Limb (tissue), 2 donors: Measurements from ENCODE around the gene DSTYK.

ENCODE experiments used
- DNase-seq, 2 donors: peaks; one replicate each; pipeline ENCODE4 v3.0.0-alpha.2; 2016; ENCODE audit errors: extremely low spot score in 2 of 2

DSTYK gene, protein sequence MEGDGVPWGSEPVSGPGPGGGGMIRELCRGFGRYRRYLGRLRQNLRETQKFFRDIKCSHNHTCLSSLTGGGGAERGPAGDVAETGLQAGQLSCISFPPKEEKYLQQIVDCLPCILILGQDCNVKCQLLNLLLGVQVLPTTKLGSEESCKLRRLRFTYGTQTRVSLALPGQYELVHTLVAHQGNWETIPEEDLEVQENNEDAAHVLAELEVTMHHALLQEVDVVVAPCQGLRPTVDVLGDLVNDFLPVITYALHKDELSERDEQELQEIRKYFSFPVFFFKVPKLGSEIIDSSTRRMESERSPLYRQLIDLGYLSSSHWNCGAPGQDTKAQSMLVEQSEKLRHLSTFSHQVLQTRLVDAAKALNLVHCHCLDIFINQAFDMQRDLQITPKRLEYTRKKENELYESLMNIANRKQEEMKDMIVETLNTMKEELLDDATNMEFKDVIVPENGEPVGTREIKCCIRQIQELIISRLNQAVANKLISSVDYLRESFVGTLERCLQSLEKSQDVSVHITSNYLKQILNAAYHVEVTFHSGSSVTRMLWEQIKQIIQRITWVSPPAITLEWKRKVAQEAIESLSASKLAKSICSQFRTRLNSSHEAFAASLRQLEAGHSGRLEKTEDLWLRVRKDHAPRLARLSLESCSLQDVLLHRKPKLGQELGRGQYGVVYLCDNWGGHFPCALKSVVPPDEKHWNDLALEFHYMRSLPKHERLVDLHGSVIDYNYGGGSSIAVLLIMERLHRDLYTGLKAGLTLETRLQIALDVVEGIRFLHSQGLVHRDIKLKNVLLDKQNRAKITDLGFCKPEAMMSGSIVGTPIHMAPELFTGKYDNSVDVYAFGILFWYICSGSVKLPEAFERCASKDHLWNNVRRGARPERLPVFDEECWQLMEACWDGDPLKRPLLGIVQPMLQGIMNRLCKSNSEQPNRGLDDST

GRCh38 chr1:205211169-205211838 is at the start of gene DSTYK:
Gene DSTYK, minus strand, starts transcription at chr1:205211702. Its CDS starts 167 bp downstream, at chr1:205211535.
- peak; percentile 95 to 96 for DNase-seq

- no peak for DNase-seq
Observed at GRCh38 chr1:205259998-205260397, 48.5 kb upstream of the DSTYK start.

DNA sequence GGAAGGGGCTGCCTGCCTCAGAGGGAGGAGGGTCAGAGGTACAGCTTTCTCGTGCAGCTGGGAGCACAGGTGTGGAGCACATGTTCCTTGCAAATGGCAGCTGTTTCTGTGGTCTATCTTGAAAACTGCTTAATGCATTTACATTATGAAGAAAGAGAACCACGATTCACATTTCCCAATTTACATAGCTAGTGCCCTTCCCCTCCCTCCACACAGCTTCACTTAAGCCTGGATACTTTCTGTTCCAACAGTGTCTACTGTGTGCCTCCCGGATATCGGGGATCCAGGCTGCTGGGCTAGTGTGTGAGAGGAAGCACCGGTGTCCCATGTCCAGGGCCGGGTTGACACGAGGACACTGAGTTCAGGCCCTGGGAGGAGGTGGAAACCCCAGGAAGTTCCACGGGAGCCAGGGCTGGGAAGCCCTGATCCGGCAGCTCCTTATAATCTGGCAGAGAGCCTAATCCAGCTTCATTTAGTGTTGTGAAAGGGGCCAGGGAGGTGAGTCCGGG is 47.9 kb upstream of the DSTYK start:
- DNase-seq, result no peak

- no peak for DNase-seq
Observed at GRCh38 chr1:205258719-205259118, 47.2 kb upstream of the DSTYK start.

DNA sequence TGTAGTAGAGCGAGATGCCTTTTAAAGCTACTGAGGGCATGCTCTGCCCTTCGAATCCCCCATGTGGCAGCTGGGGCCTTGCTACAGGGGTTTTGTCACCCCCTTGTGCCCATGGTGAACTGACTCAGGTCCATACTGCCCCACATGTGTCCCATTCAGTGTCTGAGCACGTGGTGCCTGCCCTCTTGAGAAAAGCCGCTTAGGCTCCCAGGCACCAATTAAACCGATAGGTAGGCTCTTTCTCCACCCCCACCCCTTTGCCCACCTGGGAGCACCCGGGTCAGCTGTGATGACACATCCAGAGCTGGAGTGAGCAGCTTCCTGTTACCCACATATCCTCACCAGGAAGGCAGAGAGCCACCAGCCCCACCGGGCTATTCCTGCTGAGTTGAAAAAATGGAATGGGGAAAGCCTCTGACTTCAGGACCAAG is 46.8 kb upstream of the DSTYK start:
- no peak for DNase-seq

- DNase-seq, result no peak
Observed at GRCh38 chr1:205257735-205258134, 46.2 kb upstream of the DSTYK start.

GRCh38 chr1:205256951-205257625 is 45.6 kb upstream of the DSTYK start:
- DNase-seq, result no peak

- DNase-seq, result peak; percentile 81 to 93
Observed at GRCh38 chr1:205255941-205256780, 44.7 kb upstream of the DSTYK start.

- DNase-seq, result no peak
Observed at GRCh38 chr1:205251576-205251975, 40.1 kb upstream of the DSTYK start.

DNA sequence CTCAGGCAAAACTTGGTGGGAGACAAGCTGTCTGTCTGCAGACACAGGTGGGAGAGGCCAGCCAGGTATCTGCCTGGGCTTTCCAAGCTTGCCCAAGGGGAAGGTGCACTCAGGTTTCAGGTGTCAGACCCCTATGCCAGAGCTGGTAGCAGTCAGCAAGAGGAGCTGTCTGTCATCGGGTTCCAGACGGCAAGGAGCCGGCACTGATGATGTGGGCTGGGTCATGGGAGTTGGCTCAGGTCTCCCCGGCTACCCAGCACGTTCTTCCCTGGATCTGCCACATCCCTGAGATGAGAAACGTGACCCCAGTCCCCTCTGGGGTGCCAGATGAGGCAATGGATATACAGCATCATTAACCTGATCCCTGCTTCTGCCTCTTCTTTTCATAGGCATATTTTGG is 39.2 kb upstream of the DSTYK start:
- DNase-seq, result no peak

GRCh38 chr1:205249651-205250050 is 38.1 kb upstream of the DSTYK start:
- no peak for DNase-seq

GRCh38 chr1:205248793-205249601 is 37.5 kb upstream of the DSTYK start:
- peak in 1 of 2 donors; percentile 81 for DNase-seq

DNA sequence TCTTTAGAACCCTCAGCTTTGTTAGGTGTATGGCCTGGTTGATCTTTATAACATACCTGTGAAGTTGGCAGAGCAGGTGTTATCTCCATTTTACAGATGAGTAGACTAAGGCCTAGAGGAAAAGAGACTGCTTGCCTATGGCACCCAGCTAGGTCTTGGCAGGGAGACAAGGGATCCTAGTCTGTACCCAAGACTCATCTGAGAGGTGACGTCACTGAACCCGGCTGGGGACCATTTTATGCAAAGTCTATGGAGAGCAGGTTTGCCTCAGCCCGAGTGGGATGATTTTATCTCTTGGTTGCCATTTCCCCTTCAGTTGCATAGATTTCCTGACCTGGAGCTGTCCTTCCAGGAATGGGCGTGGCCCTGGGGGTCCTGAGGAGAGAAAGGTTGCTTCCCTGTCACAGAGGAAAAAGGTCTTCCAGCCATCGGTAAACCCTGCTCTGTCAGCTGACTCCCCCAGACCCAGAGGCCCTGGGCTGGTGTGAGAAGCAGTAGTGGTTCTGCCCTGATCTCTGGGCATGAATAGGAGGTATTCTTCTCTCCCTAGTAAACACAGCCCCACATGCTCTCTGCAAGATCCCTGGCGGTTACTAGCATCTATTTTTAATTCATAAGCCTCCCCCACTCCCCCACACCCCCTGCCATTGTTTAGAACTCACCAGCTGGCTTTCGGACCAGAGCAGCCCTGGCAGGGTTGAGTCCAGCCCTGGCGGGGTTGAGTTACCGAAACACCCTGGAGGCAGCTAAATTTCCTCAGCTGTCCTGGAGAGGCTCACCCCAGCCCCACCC is 35.8 kb upstream of the DSTYK start:
- DNase-seq, result peak; percentile 45 to 58

DNA sequence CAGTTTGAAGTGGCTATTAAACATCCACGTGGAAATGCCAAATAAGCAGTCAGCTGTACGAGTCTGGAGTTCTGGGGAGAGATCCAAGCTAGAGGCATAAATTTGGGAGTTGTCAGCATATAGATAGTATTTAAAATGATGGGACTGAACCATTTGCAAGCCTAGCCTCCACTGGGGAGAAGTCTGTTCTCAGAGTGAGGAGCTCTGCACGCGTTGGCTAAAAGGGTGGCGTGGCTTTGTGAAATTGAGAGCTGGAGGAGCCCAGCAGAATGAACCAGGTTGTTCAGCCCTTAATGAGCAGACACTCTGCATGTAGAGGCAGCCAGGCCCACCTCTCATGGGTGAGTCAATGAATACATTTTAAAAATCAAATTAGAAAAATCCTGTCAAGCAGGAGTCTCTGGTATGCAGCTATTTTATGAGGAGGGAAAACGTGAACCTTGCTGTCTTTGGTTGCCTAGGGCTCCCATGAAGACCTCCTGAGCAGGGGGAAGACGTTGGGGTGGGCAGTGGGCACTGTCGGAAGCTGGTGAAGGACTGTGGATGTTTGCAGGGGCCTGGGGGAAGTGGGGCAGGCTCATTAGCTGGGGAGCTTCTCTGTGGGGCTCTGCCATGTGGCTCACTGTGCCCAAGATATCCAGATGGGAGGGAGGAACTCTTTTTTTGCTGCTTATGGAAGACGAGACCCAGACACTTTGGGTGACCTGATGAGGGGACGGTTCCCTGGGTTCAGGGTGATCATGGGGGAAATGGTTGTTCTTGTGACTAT is 35.0 kb upstream of the DSTYK start:
- no peak for DNase-seq

- DNase-seq, result no peak
Observed at GRCh38 chr1:205245096-205245495, 33.6 kb upstream of the DSTYK start.

GRCh38 chr1:205244384-205244783 is 32.9 kb upstream of the DSTYK start:
- DNase-seq, result no peak

GRCh38 chr1:205243350-205244191 is 32.1 kb upstream of the DSTYK start:
- DNase-seq, result no peak
